Dedifferentiated amniotic fluid mesenchymal stem cell (primary cell): ENCODE data around the gene KLHL26.
"Not testable (repeated sequence)": the region's sequence is repeated elsewhere in the genome, so short reads cannot be mapped to it uniquely, and the experiment has no call there.

ENCODE experiments used
- DNase-seq: peaks from one replicate; pipeline ENCODE4 v3.0.0-alpha.2; 2016; ENCODE audit errors: extremely low spot score

Gene KLHL26

DNA sequence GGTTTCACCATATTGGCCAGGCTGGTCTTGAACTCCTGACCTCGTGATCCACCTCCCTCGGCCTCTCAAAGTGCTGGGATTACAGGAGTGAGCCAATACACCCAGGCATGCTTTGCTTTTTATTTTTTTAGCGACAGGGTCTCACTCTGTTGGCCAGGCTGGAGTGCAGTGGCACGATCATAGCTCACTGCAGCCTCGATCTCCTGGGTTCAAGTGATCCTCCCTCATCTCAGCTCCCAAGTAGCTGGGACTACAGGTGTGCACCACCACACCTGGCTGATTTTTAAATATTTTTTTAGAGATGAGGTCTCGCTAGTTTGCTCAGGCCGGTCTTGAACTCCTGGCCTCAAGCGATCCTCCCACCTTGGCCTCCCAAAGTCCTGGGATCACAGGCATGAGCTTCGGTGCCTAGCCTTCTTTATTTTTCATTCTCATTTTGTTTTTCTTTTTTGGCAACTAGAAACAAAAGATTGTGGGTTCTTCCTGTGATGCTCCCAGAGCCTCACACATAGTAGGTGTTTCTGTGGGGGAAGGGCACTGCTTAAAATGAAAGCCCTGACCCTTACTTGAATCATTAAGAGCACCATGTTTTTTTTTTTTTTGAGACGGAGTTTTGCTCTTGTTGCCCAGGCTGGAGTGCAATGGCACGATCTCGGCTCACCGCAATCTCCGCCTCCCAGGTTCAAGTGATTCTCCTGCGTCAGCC, 36.0 kb upstream of the KLHL26 start:
- not testable (repeated sequence) for DNase-seq

DNA sequence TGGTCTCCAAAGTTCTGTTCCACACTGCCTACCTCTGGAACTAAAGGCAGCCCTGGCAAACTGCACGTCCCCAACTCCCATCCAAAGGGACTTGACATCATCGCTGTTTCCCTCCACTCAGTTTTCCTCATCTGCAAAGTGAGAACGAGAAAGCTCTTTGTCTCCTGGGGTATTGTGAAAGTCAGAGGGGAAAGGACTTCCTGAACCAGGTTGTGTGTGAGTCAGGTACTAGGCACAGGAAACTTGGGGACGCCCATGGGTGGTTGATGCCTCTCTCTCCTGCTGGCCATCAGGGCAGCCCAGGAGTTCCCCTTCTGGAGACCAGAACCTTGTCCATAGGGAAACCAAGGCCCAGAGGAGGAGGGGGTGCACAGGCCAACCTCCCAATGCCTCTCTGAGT, 35.0 kb upstream of the KLHL26 start:
- DNase-seq = no peak

DNA sequence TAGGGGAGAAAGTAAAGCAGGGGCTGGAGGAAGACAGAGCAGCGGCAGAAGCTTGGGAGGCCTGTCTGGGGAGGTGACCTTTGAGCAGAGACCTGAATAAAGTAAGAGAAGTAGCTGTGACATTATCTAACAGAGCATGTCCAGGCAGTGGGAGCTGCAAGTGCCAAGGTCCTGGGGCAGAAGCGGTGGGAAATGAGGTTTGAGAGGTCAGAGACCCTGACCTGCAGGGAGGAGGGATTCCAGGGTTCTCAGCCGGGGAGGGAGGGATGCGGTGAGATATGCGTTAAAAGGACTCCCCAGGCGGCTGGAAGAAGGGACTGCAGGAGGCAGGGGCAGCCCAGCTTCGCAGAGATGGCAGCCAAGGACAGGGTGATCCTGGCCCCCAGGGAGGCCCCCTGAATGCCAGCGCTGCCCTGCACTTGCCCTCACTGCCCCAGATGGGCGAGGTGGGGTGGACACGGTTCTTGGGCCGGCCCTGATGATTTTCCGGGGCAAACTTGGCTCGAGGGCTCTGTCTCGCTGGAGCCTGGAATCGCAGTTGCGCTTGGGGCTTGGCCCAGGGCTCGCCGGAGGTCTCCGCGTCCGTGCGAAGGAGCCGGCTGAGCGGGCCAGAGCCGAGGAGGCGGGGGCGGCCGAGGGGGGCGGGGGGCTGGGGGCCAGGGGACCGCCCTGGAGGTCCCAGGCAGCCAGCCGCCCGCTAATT, 33.4 kb upstream of the KLHL26 start:
- DNase-seq = no peak

DNA sequence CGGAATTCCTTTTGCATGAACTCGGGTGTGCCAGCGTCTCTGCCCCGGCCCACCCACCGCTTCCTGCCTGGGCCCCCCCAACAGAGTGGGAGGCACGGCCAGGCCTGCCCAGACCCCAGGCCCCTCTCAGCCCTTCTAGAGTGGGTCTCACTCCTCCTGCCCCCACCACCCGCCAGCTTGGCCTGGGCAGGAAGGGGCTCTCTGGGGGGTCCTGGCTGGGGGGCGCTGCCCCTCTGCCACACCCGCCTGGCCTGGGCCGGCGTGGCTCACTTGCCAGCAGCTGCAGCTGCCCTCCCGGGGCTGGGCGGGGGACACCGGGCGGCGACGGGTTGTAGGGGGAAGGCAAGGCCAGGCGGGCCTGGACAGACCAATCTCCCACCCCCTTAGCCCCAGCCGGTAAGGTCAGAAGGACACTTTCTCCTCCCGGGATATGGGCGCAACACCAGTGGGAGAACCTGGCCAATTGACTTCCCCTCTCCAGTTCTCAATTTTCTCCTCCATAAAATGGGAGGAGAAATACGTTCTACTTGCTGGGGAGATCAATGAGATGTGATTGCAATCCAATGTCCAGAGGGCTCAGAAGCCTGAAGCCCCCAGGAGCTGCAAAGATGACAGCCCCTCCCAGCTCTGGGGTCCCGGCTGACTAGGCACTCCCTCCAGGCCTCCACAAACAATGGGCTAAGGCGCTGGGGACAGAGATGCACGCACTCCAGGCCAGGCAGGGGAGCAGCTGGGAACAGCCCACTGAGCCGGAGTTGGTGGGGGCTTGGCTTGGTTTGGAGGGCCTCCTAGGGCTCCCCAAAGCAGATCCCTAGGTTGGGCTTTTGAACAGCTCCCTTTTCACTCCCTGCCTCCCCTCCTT, 32.6 kb upstream of the KLHL26 start:
- DNase-seq = no peak

DNA sequence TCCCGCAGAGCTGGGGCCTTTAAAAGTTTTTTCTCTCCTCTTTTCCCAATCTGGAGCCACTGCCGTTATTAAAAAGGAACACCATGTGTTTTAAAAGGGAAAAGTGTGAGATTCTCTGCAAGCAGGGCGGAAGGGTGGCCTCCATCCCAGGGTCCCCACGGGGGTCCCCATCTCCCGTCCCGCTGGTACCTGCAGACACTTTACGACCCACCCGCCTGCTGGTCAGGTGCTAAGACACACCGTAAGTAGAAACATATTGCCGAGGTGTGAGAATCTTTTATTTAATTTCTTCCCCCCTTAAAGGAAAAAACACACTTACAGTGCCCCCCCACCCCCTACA, 32.0 kb upstream of the KLHL26 start:
- no peak for DNase-seq

DNA sequence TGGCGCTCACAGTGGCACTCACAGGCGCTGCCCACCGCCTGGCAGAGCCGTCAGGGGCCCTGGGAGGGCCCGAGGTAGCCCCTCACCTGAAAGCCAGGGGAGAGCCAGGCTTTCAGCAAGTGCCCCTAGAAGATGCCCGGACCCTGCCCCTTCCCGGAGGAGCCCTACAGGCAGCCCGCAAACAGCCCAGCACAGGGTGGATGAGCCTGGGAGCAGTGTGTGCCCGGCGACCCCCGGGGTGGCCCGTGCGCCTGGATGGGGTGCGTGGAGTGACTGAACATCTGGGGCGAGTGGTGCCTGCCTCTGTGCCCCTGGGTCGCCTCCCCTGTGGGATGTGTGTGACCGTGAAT, 31.7 kb upstream of the KLHL26 start:
- DNase-seq = no peak

DNA sequence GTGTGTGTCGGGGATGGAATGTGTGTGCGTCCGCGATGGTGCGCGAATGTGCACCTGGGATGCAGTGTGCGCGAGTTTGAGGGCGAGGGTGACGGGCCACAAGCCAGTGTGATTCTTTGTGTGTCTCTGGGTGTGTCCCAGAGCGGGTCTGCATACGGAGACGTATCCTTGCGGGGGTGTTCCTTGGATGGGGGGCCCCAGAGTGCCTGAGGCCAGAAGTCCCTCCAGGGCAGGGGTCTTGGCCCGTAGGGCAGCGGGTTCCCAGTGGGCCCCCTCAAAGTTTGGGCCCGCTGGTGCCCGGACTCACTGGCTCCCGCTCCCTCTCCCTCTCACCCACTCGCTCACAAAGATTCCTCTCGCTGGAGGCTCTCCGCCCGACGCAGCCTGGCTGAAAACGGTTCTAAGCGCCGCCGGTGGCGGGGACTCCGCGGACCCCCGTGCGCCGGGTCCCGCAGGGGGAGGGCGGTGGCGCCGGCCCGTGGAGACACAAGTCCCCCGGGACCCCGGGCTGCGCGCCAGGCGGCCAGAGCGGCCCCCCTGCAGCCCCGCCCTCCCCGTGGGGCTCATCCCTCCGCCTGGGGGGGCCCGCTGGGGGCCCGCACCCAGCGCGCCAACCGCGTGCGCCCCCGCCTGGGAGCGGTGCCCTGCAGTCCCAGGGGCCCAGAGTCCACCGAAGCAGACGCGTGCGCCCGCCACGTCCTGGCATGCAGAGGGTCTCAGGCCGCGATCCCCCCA, 31.1 kb upstream of the KLHL26 start:
- DNase-seq = no peak

DNA sequence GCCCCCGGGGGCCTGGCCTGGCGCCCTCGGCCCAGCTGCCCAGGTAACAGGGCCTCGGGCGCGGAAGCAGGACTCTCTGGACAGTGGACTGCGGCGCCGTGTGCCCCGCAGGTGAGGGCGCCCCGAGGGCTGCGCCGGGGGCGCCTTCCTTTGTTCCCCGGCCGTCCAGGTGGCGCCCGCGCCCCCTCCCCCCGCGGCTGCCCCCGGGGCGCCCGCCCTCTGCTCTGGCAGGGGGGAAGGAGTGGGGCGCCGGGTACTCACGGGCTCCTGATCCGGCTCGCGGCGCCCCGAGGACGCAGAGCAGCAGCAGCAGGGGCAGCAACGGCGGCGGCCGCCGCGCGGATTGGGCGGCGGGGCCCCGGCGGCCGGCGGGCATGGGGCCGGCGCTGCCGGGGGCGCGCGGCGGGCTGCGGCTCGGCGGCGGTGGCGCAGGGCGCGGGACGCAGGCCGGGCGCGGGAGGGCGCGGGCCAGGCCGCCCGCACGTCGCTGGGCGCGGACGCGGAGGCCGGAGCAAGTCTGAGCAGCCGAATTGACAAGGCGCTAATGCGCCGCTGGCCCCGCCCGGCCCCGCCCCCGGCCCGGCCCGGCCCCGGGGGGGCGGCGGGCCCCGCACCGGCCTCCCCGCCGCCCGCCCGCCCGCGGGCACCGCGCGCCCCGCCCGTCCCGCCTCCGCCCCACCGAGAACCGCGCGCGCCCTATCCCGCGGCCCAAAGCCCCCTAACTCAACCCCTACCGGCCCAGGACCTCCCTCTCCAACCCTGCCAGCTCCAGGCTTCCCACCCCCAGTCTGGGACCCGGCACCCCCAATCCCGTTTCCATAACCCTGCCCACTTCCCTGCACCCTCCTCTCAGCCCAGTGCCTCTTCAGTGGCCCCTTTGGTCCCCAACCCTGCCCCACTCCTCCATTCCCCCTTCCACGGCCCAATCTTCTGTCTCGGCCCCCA, 30.3 kb upstream of the KLHL26 start, which contains the start of gene CRLF1:
CRLF1 (minus strand) TSS at position 519 of the 945 bp plus-strand sequence; CDS start at position 376, 143 bp downstream.
- DNase-seq = no peak

DNA sequence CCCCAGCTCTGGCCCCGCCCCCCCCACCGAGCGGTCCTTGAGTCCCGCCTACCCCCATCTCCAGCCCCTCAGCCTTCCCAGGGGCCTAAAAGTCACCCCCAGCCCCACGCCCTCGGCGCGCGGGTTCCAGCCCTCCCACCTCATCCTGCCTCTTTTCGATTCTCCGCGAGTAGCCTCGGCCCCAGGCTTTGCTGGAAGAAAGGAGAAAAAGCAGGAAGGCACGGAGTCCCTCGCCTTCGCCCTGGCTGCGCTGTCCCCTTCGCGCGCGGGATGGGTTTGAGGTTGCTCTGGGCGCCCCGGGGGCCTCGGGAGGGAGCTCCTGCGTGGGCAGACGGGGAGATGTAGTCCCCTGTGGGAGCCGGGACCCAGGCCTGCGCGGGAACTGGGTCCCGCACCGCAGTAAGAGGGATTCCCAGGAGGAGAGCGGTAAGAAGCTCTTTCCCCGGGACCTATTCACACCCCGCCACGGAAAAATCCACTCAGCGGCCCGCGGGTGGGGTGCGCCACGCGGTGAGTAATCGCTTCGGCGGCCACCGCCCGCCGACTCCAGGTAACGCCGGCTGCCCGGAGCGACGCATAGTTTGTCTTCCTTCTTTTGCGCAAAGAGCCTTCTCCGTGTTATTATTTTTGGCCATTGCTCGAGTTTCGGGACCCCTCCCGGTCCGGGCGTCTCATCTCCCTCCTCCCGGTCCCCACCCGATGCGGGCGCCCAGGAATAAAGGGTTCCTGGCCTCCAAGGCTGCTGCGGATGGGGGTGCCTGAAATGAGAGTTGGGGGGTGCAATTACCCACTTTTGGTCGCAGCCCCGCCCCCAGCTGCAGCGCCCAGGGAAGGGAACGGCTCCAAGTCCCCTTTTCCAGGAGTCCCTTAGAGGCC, 29.4 kb upstream of the KLHL26 start:
- no peak for DNase-seq

DNA sequence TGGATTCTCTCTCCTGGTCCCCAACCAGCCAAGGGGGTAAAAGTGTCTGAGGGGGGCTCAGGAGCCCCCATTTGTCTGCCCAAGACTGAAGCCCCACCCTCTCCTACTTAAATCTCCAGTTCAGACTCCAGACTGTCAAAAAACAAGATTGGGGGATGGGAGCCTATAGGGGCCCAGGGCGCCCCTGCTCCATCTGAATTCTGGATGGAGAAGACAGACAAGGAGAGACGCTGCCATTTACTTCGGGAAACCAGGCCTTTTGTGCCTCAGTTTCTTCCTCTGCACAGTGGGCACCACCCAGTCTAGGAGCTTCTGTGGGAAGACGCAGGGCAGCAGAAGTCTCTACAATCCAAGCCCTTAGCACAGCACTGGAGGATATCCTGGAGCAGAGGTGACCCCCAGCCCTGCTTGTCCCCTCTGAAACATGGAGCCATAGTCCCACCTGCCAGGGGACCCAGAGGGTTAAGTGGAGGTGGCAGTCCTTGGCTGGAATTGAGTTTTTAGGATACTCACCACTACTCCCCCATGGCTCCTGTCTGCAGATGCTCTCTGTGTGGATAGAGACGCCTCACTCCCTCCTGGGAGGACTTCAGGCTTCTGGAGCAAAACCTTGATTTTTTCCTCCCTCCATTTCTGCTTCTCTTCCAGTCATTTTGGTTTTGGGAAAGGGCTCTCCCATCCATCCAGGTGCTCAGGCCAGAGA, 28.6 kb upstream of the KLHL26 start:
- no peak for DNase-seq

DNA sequence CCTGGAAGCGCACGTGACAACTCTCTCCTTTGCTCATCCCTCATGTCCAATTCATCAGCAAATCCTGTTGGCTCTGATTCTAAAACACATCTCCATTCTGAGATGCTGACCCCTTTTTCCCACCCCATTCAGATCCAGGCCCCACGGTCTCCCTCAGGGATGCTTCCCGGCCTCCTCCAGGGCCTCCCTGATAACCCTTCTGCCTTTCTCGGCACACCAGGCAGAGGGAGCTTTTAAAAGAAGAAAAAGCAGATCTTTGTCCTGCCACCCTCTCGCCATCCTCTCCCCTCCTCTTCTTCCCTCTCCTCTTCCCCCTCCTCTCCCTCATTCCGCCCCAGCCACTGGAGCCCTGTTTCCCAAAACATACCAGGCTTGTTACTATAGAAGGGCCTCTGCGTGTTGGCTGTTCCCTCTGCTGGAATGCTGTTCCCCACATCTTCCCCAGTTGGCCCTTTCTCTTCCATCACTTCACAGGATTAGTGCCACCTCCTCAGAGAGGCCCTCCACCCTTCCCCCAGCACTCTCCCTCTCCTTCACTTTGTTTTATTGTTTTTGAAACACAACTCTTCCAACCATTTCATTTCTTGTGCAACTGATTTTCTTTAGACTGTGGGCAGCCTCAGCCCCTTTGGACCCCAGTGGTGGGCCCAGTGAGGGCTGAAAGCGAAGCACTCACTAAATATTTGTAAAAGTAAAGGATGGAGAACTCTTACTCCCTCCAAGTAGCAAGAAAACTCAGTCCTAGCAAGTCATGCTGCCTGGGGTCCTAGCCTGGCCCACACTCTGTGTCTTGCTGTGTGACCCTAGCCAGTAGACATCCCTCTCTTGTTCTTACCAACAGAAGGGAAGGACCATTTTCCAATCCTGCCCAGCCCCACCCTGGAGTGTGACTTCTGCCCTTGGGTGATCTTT, 27.8 kb upstream of the KLHL26 start:
- DNase-seq = no peak

DNA sequence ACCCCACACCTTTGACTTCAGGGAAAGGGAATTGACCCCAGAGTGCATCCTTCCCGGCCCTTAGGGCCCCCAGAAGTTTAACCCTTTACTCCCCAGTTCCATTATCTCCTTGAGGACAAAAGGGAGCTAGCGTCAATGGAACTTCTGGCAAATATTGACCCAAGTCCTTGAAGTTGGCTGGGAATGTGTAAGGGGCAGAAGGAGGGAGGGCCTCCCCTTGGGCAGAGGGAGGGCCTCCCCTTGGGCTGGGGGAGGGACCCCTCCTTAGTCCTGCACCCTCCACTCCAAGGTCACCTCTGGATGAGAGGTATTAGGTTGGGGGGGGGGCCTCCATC, 27.1 kb upstream of the KLHL26 start:
- DNase-seq = no peak

DNA sequence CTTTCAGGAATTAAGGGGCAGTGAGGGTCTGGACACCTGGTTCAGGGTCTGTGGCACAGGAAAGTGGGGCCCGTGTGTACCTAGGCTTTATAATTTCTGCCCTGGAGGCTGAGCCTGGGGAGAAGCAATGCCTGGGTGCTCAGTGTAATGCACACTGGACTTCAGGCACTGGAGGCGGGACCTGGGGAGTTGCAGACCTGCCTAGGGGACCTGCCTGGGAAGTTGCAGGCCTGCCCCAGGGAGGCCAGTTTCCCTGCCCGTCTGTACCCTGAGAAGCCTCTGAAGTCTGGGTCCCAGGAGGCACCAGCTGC, 26.6 kb upstream of the KLHL26 start:
- no peak for DNase-seq

DNA sequence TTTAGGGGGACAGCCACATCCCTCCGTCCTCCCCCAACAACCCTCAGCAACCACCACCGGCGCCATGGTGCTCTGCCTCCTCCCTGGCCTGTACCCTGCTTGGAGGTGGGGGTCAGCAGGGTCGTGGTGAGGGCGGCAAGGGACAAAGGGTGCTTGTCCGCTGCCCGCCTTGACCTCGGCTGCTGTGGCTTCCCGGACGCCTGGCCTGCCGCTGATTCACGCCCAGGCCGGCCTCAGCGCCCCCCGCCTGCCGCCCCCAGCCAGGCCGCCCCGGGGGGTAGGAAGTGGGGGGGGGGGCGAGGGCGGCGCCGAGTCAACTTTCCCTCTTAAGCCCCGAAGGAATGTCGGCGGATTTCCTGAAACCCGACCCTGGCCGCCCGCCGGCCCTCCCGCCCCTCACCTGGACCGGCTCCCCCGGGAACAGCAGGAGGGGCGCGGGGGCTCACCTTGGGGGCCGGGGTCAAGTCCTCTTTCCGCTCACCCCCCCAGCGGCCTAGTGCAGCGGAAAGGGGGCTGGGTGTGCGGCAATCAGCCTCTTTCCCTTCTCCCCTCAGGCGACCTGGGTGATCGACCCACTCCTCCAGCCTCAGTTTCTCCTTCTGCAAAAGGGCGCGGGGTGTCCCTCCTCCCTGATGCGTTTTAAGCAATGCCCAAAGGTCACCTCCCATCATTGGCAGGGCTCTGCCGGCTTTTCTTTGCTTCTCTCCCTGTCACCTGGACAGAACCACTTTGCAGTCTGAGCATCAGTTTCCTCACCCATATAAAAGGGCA, 26.1 kb upstream of the KLHL26 start:
- DNase-seq = no peak

DNA sequence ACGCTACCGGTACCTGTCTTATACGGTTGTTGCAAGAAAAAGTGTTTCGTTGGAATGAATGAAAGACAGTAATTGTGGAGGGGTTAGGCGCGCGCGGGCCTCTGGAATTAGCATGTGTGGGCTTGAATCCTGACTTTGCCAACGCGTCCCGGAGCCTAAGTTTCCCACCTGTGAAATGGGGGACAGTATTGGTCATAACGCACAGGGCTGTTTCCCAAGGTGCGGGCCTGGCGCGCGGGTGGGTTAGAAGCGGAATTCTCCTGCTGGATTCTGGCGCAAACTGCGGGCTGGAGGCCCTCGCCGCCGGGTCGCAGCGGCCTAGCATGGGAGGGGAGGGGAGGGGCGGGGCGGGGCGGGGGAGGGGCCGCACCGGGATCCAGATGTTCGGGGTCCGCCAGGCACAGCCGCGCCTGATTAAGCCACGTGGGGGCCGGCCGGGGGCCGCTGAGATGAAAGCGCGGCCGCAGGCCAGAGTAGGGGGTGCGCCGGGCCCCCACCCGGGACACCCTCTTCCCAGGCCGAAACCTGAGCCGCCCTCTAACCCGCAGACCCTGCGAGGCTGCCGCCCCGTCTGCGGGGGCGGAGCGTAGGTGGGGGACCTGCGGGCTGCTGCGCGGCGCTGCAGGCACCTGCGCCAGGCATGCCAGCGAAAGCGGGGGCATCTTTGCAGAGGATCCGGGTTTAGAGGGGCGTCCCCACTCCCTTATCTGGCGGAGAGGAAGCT, 25.3 kb upstream of the KLHL26 start:
- no peak for DNase-seq

DNA sequence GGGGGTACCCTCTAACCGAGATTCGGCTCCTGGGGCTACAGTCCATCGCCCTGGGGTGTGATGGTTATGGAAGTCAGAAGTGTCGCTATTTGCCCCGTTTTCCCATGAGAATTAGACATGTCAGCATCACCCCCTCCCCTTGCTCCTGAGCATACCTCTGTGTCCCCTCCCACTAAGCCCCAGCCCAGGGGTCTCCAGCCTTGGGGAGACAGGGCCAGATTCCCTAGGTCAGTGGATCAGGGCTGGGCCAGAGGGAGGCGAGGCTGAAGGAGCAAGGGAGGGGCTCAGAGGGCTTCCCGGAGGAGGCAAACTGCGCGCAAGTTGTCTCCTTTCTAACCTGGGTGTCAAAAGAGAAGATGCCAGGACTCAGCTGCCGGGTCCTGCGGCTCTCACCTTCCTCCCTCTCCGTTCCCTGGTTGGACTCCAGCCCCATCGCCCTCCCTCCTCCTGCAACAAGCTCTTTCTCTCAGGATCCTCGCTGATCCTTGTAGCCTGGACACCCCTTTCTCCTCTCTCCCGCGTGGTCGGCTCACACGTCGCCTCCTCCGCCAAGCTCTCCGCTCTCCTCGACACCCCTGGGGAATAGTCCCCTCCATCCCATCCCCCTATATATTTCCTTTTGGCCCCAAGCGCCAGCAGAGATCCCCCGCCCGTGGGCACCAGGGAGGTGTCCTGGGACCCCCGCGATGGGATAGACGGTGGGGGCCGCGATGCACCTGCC, 24.6 kb upstream of the KLHL26 start:
- DNase-seq = no peak
